Activated CD8-positive, alpha-beta T cell treated with anti-CD3 and anti-CD28 coated beads for 36 hours (primary cell): Measurements from ENCODE around the gene CRAT. TPM values are rescaled to one million over a fixed set of nuclear protein-coding genes. Genes with fewer than 3 reads are reported as not detected.
A peak's percentile ranks its signal among the peaks of the same experiment; 100 is the strongest.

Source experiments
- ATAC-seq: fragments of 200-7000 bp; cut with Tn5 transposase; one replicate; pipeline ENCODE4 v1.10.0; 2021; ENCODE audit warnings: mild to moderate bottlenecking, moderate library complexity
- CTCF ChIA-PET: fragments of 350-600 bp; sonication (Branson Sonifier 250); formaldehyde crosslinking; loops from one replicate; lab custom pipeline; 2021; ENCODE audit warnings: antibody characterized with exemption; lab: Charles Lee
- POLR2A ChIA-PET: fragments of 350-600 bp; sonication (Branson Sonifier 250); formaldehyde crosslinking; loops from one replicate; lab custom pipeline; 2021; ENCODE audit warnings: antibody characterized with exemption; lab: Charles Lee
- DNase-seq: peaks from one replicate; pipeline ENCODE4 v3.0.0-alpha.2; 2020
- H3K27ac Mint-ChIP-seq: one replicate; pipeline ENCODE4 v1.8.0; 2021; ENCODE audit warnings: mild to moderate bottlenecking, mixed read lengths
- H3K27me3 Mint-ChIP-seq: one replicate; pipeline ENCODE4 v1.8.0; 2021; ENCODE audit warnings: mixed read lengths
- H3K36me3 Mint-ChIP-seq: one replicate; pipeline ENCODE4 v1.8.0; 2021; ENCODE audit warnings: low read depth, mixed read lengths
- H3K4me1 Mint-ChIP-seq: one replicate; pipeline ENCODE4 v1.8.0; 2021; ENCODE audit warnings: low read depth, mixed read lengths
- H3K4me3 Mint-ChIP-seq: one replicate; pipeline ENCODE4 v1.8.0; 2021; ENCODE audit warnings: mild to moderate bottlenecking, moderate library complexity, mixed read lengths
- H3K9me3 Mint-ChIP-seq: one replicate; pipeline ENCODE4 v1.8.0; 2021; ENCODE audit warnings: mixed read lengths
- intact Hi-C: fragments of 100-400 bp; cut with micrococcal nuclease; formaldehyde crosslinking; loops from one replicate; pipeline ENCODE4 v1.10.0; 2022
- total RNA-seq, 2 experiments: library from RNA; stranded (reverse); gene quantifications; one replicate each; pipeline ENCODE4 v1.2.3, GENCODE V29; 2021
- TF ChIP-seq, protein P1 (sequence below): fragments of 200-600 bp; IDR thresholded peaks from one replicate; pipeline ENCODE4 v1.8.0; 2022; ENCODE audit warnings: antibody characterized with exemption, mild to moderate bottlenecking

Gene CRAT
- total RNA-seq, 2 experiments from 2014 or later, result 11.8 to 12.7 TPM

DNA sequence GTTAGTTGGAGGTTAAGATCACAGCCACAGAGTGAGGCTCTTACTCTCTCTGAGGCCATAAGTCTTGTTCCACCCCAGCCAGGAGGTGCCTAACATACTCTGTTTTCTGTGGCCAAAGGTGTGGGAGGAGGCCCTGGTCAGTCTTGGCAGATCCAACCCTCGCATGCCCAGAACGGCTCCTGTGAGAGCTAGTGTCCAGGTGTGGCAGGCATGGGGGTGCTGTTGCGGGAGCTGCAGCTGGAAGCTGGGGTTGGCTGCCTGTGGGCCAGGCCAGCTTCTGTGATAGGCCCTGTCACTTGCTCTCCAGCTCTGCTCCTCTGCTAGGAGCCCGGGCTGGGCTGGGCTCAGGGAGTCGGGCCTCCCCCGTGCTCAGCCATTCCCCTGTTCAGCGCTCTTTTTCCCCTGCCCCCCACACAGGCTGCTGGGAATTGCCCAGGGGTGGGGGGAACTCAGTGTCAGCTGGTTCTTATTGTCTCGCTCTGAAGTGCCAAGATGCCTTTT, 35.9 kb upstream of the CRAT start:
- intact Hi-C loops, result no loop called here
- CTCF ChIA-PET, result interaction anchor here (0.7 to 1.7 kb wide), 2 partner anchors 15 to 478 kb away, joined by 3 to 5 read pairs; no protein-coding TSS in a partner anchor
- no peak for ATAC-seq
- no peak overlapping the region for H3K27ac Mint-ChIP-seq
- POLR2A ChIA-PET, result interaction anchor here (0.5 kb wide), 1 partner anchor 16 kb away, joined by 3 read pairs; no protein-coding TSS in a partner anchor
- no peaks in the 10 kb centered on the region for H3K9me3 Mint-ChIP-seq
- peaks cover 18% of the 10 kb centered on the region for H3K36me3 Mint-ChIP-seq
- H3K4me3 Mint-ChIP-seq, result no peak overlapping the region
- no peaks in the 10 kb centered on the region for H3K27me3 Mint-ChIP-seq
- TF ChIP-seq, protein P1, sequence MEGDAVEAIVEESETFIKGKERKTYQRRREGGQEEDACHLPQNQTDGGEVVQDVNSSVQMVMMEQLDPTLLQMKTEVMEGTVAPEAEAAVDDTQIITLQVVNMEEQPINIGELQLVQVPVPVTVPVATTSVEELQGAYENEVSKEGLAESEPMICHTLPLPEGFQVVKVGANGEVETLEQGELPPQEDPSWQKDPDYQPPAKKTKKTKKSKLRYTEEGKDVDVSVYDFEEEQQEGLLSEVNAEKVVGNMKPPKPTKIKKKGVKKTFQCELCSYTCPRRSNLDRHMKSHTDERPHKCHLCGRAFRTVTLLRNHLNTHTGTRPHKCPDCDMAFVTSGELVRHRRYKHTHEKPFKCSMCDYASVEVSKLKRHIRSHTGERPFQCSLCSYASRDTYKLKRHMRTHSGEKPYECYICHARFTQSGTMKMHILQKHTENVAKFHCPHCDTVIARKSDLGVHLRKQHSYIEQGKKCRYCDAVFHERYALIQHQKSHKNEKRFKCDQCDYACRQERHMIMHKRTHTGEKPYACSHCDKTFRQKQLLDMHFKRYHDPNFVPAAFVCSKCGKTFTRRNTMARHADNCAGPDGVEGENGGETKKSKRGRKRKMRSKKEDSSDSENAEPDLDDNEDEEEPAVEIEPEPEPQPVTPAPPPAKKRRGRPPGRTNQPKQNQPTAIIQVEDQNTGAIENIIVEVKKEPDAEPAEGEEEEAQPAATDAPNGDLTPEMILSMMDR, result no peak
- H3K4me1 Mint-ChIP-seq, result peaks cover 20% of the 10 kb centered on the region
- no peak for DNase-seq

DNA sequence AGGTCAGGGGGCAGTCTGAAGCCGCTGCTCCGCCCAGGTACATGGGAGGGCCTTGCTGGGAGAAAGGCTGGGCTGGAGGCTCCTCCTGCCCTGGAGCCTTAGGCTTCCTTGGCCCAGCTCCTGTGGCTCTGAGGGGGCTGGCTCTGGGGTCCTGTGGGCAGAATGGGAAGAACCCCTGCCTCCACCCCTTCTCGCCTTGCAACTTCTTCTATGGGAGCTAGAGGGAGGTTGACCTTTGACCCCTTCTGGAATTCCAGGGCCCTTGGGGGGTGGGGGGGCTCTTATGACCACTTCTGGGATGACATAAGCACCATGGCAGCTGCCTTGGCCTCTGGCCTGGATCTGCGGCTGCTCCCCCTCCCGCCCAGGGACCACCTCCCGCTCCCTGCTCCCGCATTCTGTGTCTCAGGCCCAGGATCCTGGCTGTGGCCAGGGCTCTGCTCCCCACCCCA, 35.3 kb upstream of the CRAT start:
- POLR2A ChIA-PET, result interaction anchor here (0.5 kb wide), 1 partner anchor 17 kb away, joined by 3 read pairs; no protein-coding TSS in a partner anchor
- DNase-seq, result no peak
- CTCF ChIA-PET, result interaction anchor here (1.7 kb wide), 1 partner anchor 14 kb away, joined by 5 read pairs; no protein-coding TSS in a partner anchor
- no peak overlapping the region for H3K4me3 Mint-ChIP-seq
- ATAC-seq, result no peak
- peaks cover 26% of the 10 kb centered on the region for H3K4me1 Mint-ChIP-seq
- no peaks in the 10 kb centered on the region for H3K27me3 Mint-ChIP-seq
- TF ChIP-seq, protein P1, result no peak
- intact Hi-C loops, result no loop called here
- H3K36me3 Mint-ChIP-seq, result peaks cover 16% of the 10 kb centered on the region
- no peaks in the 10 kb centered on the region for H3K9me3 Mint-ChIP-seq
- H3K27ac Mint-ChIP-seq, result no peak overlapping the region

DNA sequence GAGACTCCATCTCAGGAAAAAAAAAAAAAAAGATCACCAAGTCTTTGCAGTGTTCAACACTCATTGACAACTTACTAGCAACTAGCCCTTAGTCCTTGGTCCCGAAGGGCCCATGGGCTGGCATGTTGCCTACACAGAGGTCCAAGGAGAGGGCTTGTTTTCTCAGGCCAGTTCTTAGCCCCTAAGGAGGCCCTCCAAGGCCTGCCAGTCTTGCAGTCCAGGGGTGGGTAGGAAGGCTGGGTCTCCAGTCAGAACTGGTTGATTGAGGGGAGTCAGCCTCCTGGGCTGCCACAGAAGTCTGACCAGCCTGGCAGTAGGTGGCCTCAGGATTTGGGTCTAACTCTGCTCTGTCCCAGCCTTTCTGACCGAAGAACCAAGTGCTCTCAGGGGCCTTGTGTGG, 34.7 kb upstream of the CRAT start:
- TF ChIP-seq, protein P1, result no peak
- ATAC-seq, result no peak
- intact Hi-C loops, result no loop called here
- Mint-ChIP-seq H3K9me3 (no peaks in the 10 kb centered on the region), H3K4me3 (no peak overlapping the region), H3K36me3 (peaks cover 16% of the 10 kb centered on the region), H3K27me3 (no peaks in the 10 kb centered on the region), H3K27ac (no peak overlapping the region), H3K4me1 (peaks cover 31% of the 10 kb centered on the region)
- ChIA-PET CTCF (interaction anchor here (3.9 kb wide), 1 partner anchor 29 kb away, joined by 39 read pairs; no protein-coding TSS in a partner anchor), POLR2A (no interaction called here)
- no peak for DNase-seq

DNA sequence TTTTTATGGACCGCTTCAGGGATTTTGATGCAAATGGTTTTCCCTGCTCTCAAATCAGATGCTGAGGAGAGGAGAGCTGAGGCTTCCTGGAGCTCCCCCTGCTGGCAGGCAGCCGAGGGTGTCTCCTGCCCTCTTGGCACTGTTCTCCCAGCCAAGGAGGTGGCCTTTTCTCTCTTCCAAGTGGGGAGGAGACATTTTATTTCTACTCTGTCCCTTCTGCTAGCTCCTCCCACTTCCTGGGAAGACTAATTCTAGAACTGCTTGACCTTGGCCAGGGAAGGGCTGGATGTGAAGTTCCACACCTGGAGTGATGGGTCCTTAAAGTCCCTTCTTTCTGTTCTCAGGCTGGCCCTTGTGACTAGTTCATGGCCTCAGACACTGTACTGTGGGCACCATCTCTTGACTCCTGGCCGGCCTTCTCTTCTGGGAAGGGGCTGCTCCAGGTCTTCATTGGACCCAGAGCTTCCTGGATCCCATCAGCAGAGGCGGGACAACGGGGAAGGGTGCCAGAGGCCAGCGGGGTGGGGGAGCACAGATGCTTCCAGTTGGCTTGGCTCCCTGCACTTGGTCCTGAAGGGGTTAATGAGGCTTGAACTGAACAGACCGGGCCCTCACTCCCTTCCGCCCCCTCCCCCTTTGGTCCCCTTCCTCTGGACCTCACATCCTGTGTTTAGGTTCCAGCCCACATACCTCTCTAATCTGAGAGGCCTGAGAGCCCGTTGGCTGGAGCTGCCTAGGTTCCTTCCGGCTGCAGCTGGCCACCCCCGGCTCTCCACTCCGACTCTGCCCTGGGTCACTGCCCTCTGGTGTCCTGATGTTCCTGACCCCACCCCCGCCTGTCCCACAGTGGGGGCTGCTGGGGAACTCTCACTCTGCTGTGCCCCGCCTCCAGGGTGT, 32.7 kb upstream of the CRAT start:
- TF ChIP-seq, protein P1, result peak; percentile 94
- ATAC-seq, result peak; percentile 25
- CTCF ChIA-PET, result interaction anchor here (0.6 to 7.4 kb wide), 55 partner anchors 9 to 620 kb away, joined by 3 to 131 read pairs (median 4); partner anchors contain the start of genes ASB6, C9orf50, NTMT1 and PRRX2
- Mint-ChIP-seq H3K4me3 (no peak overlapping the region), H3K27ac (no peak overlapping the region), H3K9me3 (no peaks in the 10 kb centered on the region), H3K4me1 (peaks cover 42% of the 10 kb centered on the region), H3K36me3 (peaks cover 21% of the 10 kb centered on the region), H3K27me3 (no peaks in the 10 kb centered on the region)
- peak; percentile 86 for DNase-seq
- intact Hi-C loops, result no loop called here
- POLR2A ChIA-PET, result interaction anchor here (2.0 to 2.2 kb wide), 2 partner anchors 31 to 34 kb away, joined by 6 to 8 read pairs; partner anchors contain the start of gene IER5L
